HG03095 (cell line): ENCODE results near the gene UBQLNL.

Source experiments
- ATAC-seq: cut with Tn5 transposase; IDR thresholded peaks from one replicate; pipeline ENCODE4 v1.9.1; 2021; ENCODE audit warnings: moderate library complexity; ENCODE audit not compliant: unreplicated experiment

Gene UBQLNL

GRCh38 chr11:5516599-5516998 is at the start of gene UBQLNL:
Gene UBQLNL, minus strand, starts transcription at chr11:5516699. Its CDS starts 258 bp downstream, at chr11:5516441.
- no peak for ATAC-seq

- no peak for ATAC-seq
Measured at GRCh38 chr11:5564259-5565019, 47.9 kb upstream of the UBQLNL start.

- no peak for ATAC-seq
Measured at GRCh38 chr11:5557751-5558150, 41.3 kb upstream of the UBQLNL start.

GRCh38 chr11:5556596-5557188 is 40.2 kb upstream of the UBQLNL start:
- no peak for ATAC-seq

- ATAC-seq = no peak
Measured at GRCh38 chr11:5553343-5553742, 36.8 kb upstream of the UBQLNL start.

- peak; percentile 58 for ATAC-seq
Measured at GRCh38 chr11:5550440-5551095, 34.1 kb upstream of the UBQLNL start.

GRCh38 chr11:5548440-5548839 is 31.9 kb upstream of the UBQLNL start, which contains the start of gene OR52H1:
Gene OR52H1, minus strand, starts transcription at chr11:5548540. Its CDS starts 3,035 bp downstream, at chr11:5545505.
- ATAC-seq = no peak

- ATAC-seq = no peak
Measured at GRCh38 chr11:5547982-5548381, 31.5 kb upstream of the UBQLNL start.

GRCh38 chr11:5546457-5546856 is 30.0 kb upstream of the UBQLNL start:
- no peak for ATAC-seq

GRCh38 chr11:5541427-5541826 is 24.9 kb upstream of the UBQLNL start:
- ATAC-seq = no peak

- no peak for ATAC-seq
Measured at GRCh38 chr11:5536482-5536881, 20.0 kb upstream of the UBQLNL start.

GRCh38 chr11:5534046-5534445 is 17.5 kb upstream of the UBQLNL start:
- no peak for ATAC-seq

- no peak for ATAC-seq
Measured at GRCh38 chr11:5531053-5531831, 14.7 kb upstream of the UBQLNL start.

GRCh38 chr11:5528495-5528894 is 12.0 kb upstream of the UBQLNL start:
- no peak for ATAC-seq

- no peak for ATAC-seq
Measured at GRCh38 chr11:5527716-5528115, 11.2 kb upstream of the UBQLNL start.

- no peak for ATAC-seq
Measured at GRCh38 chr11:5524756-5525155, 8.3 kb upstream of the UBQLNL start.

GRCh38 chr11:5522308-5522707 is 5.8 kb upstream of the UBQLNL start:
- no peak for ATAC-seq

- no peak for ATAC-seq
Measured at GRCh38 chr11:5521540-5521939, 5.0 kb upstream of the UBQLNL start.

- no peak for ATAC-seq
Measured at GRCh38 chr11:5514841-5515240, 1.7 kb downstream of the UBQLNL start.

GRCh38 chr11:5509803-5510202 is 6.7 kb downstream of the UBQLNL start, which contains the start of gene UBQLN3:
Gene UBQLN3, minus strand, starts transcription at chr11:5509957. Its CDS starts 399 bp downstream, at chr11:5509558.
- ATAC-seq = no peak

GRCh38 chr11:5508605-5509004 is 7.9 kb downstream of the UBQLNL start:
- ATAC-seq = no peak
